H54 (cell line): ENCODE measurements around the gene CCBE1.

Experiments used
- DNase-seq: peaks from one replicate; pipeline ENCODE4 v3.0.0; 2011; ENCODE audit warnings: low spot score, mixed read lengths; ENCODE audit not compliant: insufficient read length
- FAIRE-seq: peaks from 3 replicates; lab custom pipeline; 2011; peaks lifted over from hg19 to GRCh38; lab: Jason Lieb, UNC
- POLR2A ChIP-seq: IDR thresholded peaks from 2 replicates; pipeline ENCODE4 v1.6.1; 2011; ENCODE audit warnings: low read depth, mild to moderate bottlenecking, low read length

Gene CCBE1

DNA sequence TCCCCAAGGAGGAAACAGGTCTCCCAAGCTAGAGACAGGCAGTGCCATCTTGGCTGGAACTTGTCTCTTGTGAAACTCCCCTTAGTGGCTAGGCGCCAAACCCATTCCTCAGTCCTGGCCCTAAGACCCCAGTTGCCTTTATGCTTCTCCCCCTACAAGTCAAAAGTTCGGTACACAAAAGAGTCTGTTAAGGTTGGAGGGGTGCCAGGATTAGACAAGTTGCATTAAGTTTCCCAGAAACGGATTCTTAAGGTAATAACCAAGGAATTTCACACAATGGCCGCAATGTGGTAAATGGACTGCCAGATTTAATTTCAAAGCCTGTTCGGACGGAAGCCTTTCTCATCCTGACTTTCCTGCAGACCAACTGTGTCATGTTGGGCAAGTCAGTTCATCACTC is 80.7 kb downstream of the CCBE1 start:
- FAIRE-seq (no peak), DNase-seq (no peak)
- TF ChIP-seq POLR2A = no peak

DNA sequence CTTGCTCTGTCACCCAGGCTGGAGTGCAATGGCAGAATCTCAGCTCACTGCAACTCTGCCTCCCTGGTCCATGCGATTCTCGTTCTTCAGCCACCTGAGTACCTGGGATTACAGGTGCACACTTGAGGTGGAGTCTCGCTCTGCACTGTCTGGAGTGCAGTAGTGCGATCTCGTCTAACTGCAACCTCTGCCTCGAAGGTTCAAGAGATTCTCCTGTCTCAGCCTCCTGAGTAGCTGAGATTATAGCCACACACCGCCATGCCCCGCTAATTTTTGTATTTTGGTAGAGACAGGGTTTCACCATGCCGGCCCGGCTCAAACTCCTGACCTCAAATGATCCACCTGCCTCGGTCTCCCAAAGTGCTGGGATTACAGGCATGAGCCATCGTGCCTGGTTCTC is 83.3 kb downstream of the CCBE1 start:
- FAIRE-seq (no peak), DNase-seq (no peak)
- no peak for TF ChIP-seq POLR2A

DNA sequence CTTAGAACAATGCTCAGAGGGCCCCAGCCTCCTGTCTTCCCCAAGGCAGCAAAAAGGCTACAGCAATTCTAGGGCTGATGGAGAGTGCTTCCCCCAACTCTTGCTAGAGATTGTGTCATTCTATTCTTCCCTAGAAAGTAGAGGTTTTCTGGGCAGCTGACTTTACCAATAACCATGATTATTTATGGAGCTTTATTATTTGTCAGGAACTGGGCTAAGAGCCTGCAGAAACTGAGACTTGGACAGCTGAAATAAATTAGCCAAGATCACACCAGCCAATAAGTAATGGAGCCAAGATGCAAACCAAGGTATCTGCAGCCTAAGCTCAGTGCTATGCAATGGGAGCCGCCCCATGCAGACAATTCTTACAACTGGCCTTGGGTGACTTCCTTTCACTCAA is 84.8 kb downstream of the CCBE1 start:
- no peak for TF ChIP-seq POLR2A
- DNase-seq (no peak), FAIRE-seq (no peak)

DNA sequence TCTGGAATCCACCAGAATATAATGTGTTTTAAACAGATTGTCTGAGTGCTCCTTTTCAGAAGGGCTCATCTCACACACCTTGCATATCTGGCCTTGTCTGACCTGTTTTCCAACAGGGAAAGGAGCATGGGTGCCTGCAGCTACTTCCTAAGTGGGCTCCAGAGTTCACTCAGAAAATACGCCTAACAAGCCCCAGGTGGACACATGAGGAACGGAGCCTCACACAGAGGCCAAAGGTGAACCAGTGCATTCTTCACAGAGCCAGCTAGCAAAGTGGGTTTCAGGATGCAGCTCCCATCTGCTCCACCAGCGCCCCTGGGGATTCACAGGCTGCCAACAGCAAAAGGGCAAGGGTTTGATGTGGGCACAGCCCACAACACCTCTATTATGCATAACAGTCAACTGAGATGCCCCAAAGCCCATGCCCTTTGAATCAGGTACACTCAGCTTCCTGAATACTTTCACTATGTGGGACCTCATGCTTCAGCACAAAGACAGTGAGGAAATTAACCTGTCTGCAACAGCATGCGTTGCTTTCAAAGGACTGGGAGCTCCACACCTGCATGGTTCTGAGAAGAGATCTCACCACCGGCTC is 86.6 kb downstream of the CCBE1 start:
- no peak for FAIRE-seq
- no peak for DNase-seq
- no peak for TF ChIP-seq POLR2A

DNA sequence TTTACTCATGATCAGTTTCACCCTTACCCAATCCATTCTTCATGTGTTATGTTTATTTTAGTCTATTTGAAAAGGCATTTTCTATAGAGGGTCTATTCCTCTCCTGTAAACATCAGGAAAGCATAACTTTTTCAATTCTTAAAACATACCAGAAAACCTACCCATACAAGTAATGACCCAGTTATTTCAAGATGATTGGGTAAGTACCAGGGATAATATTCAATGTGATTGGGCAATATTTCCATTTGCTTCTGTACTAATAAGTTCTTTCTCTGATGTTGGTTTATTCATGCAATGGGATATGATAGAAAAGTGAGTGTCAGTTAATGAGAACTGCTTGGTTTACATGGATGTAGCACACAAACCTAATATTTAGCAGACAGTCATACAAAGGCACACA is 87.6 kb downstream of the CCBE1 start:
- DNase-seq (no peak), FAIRE-seq (no peak)
- TF ChIP-seq POLR2A = no peak

DNA sequence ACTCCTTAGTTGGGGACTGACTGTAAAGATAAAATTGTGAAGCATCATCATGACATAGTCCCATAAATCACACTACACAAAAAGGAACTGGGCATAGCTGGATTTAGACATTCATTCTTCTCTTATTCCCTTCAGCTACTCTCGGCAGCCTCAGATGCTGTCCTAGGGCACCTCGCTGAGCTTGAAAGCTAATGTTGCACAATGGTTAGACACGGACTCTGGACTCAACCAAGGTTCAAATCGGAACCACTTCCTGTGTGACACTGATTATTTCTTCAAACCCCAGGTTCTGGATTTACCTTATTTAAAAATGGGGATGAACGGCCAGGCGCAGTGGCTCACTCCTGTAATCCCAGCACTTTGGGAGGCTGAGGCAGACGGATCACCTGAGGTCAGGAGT is 89.8 kb downstream of the CCBE1 start:
- no peak for TF ChIP-seq POLR2A
- DNase-seq (no peak), FAIRE-seq (no peak)

DNA sequence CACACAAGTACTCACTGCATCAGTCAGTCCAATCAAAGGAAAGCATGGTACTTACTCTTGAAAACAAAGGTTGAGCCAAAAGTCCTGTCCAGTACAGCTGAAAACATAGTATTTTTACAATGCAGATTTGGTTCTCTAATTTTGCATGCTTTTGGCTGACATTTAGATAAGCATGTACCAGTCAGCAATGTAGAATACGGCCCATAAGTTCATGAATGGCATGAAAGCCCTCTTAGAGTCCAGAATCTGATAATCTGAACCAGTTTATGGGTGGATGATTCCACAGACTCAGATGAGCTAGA is 90.2 kb downstream of the CCBE1 start:
- FAIRE-seq (no peak), DNase-seq (no peak)
- TF ChIP-seq POLR2A = no peak

DNA sequence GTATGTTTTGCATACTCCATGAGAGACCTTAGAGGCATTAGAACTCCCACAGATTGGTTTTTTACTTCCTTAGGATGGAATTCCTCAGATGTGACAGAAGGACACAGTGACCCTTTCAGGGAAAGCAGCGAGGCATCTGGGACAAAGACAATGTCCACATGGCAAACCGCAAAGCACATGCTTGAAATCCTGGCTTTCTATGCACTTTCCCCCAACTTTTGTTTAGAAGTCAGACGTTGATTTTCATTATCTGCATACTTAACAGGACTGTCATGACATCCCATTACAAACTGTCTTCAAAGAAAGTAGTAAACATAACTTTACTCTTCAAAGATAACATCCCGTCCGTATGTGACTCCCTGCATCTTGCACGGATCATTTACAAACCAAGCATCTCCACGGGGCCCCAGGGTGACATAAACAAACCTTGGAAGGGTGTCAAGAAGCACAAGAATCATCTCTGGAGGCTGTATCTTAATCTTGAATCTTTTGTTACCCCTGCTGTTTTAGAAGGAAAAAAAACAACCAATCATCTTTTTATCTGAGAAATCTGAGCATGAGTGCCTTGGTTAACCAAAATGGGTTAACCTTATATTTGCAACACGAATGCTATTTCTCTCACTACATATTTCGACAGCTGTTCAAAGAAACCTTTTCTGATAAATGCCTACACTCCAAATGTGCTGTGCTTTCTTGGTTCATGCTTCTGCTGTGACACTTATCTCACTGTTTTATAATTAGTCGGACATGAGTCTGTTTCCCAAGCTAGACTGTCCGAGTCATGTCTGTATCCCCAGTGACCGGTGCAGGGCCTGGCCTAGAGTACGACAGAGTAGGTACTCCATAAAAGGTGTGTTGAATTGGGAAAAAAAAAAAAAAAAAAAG is 90.8 kb downstream of the CCBE1 start:
- no peak for TF ChIP-seq POLR2A
- DNase-seq = no peak
- no peak for FAIRE-seq

DNA sequence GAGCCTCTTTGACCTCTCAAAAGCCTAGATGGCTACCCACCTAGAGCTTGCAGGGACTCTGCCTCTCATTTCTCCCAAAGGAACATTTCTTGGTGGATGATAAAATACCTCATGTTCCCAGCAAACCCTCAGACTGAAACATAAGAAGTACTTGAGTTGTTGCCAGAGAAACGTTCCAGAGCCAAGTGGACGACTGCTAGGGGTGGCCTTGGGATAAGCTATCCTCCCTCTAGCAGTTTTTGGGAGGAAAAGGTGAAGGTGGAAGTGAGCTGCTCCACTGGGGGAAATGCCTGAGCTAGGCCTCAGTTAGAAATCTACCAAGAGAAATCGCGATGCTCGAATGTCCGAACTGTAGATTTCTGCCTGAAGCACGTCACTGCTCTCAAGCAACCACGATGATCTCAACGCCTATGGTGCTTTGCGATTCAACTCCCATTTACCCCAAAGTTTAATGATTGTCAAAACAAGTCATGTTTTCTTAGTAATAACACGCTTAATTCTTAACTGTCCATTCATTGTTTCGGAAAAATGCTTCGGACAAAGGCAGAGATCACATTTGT is 91.5 kb downstream of the CCBE1 start:
- DNase-seq (no peak), FAIRE-seq (no peak)
- no peak for TF ChIP-seq POLR2A

DNA sequence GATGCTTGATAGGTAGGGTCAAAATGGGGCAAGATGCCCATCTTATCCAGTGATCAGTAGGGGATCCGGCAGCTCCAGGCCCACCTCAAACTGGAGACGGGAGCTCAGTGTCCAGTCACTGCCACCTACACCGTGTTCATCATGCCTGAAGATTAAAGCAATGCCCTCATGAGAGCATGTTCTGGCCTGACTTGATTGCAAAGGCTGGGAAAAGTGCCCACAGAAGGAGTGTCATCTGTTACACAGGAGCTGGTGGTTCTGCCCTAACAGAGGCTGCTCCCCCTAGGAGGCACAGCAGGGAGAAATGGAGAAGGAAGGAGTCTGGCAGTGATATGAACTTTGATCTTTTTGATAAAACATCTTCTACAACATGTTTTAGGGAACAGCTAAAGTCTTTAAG is 92.3 kb downstream of the CCBE1 start:
- DNase-seq (no peak), FAIRE-seq (no peak)
- TF ChIP-seq POLR2A = no peak

DNA sequence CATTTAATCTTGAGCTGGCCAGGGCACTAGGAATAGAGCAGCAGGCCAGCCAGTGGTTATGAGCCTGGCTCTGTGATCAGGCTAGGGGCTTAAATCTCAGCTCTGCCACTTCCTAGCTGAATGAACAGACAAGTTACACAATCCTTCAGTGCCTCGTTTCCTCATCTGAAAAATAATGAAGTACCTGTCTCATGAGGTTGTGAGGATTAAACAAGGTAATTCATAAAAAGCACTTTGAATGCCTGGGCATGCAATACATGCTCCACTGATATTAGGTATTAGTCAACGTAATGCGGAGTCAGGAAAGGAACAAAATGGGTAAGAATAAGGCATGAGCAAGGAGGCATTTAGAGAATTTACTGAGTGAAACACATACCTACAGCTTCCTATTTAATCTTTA is 100.2 kb downstream of the CCBE1 start:
- TF ChIP-seq POLR2A = no peak
- FAIRE-seq (no peak), DNase-seq (no peak)

DNA sequence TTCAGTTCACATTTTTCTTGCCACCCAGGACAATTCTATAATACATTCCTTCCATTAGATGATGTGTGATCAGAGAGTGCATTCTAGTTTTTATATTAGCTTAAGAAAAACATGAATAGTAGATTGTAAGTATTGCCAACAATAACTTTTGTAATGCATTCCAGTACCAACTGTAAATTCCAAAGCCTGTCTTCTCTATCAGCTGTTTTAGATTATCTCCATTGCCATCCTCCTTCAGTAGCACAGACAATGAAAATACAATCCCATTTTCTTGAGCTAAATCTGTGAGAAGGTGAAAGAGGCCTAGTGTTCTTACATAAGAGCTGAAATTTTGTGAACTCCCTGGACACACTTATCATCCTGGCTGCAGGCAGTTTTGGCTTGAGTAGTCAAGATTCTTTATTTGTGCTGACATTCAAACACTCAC is 103.9 kb downstream of the CCBE1 start:
- FAIRE-seq = no peak
- no peak for TF ChIP-seq POLR2A
- DNase-seq = no peak

DNA sequence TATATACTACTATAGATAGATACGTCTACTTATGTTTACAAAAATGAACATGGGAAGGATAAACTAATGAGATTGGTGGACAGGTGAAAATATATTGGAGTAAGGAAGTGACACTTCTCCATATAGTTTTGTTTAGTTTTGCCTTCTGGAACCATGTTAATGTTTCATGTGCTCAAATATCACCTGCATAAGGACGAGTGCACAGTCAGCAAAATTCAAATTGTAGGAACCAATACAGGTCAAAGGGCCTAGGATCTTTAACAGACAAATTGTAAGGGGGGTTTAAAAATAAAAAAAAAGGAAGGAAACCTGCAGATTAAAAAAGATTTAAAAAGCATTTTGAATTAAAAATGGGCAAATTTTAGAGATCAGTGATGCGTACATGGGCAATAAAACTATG is 104.6 kb downstream of the CCBE1 start:
- DNase-seq = no peak
- FAIRE-seq = no peak
- TF ChIP-seq POLR2A = no peak

DNA sequence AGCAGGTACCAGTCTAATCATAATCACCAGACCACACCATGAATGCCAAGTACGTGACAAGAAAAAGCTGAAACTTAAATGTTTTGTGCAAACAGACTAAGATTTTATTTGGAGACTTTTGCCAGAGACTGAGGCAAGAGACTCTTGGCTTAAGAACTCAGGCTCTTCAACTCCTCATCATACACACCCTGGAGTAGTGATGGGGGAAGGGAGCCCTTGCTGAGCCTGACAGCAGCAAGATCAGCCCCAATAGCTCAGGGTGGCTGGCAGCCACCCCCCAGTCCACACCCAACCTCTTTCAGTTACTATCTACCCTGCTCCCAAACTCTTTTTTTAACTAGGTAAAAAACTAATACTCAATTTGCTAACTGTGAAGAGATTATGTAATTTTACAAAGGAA is 114.8 kb downstream of the CCBE1 start:
- TF ChIP-seq POLR2A = no peak
- no peak for FAIRE-seq
- no peak for DNase-seq

DNA sequence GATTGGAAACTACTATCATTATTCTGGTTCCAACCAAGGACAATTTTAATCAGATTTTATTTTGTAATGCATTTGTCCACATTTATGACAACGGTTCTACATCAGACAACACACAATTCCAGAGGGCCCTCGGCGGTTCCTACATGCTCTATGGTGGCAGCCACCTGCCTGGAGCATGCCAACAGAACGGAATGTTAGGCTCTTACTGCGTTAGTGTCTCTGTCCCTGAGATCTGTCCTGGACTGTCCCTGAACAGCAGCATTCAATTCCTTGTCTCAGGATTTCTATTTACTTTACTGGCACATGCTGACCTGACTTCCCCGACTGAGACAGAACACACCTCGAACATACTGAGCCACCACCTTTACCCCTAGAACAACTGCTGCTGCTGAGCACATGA is 117.7 kb downstream of the CCBE1 start:
- DNase-seq = no peak
- no peak for FAIRE-seq
- no peak for TF ChIP-seq POLR2A
